ENCODE measurements around the gene LRRC38.

LRRC38 gene

GRCh38 chr1:13505020-13505419 lies 8.8 kb downstream of the LRRC38 start:
- H3K4me3 ChIP-seq (ENCODE audit: low read depth, low read length), result no peak overlapping the region
- TF ChIP-seq CTCF (IDR thresholded peaks at IDR 0.05; ENCODE audit: low read depth, low read length), result no peak

DNA sequence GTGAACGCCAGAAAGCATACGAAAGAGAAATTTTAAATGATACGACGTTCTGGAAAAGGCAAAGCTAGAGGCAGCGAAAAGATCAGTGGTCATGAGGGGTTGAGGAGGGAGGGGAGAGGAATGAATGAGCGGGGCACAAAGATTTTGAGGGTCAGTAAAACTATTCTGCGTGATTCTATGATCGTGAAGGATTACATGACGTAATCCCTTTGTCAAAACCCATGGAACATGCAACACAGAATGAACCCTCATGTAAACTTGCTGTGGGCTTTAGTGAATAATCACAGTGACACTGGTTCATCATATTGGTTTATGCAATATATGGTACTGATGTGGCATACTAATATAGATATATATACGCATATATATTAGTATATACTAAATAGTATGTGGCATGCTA lies 13.0 kb downstream of the LRRC38 start:
- no peak overlapping the region for H3K4me3 ChIP-seq (ENCODE audit: low read depth, low read length)
- no peak for TF ChIP-seq CTCF (IDR thresholded peaks at IDR 0.05; ENCODE audit: low read depth, low read length)

DNA sequence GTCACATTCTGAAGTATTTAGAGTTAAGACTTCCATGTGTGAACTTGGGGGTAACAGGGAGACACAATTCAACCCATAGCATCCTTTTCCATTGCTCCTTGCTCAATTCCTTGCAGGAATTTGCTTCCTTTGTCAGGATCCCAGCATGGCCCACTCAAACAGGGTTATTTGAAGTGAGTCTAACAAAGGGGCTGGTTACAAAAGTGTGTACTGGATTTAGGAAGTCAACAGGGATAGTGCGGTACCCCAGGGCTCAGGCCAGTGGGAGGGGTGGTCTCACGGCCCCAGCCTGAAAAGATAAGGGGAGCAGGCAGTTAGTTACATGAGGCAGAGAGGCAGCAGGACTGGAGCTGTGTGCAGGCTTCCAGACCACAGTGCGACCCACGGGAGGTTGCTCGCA lies 14.4 kb downstream of the LRRC38 start:
- no peak for TF ChIP-seq CTCF (IDR thresholded peaks at IDR 0.05; ENCODE audit: low read depth, low read length)

GRCh38 chr1:13498553-13498952 lies 15.2 kb downstream of the LRRC38 start:
- no peak for TF ChIP-seq CTCF (IDR thresholded peaks at IDR 0.05; ENCODE audit: low read depth, low read length)
- no peak overlapping the region for H3K4me3 ChIP-seq (ENCODE audit: low read depth, low read length)

More for the DNA sequence above, 14.4 kb downstream of the LRRC38 start:
- H3K4me3 ChIP-seq (ENCODE audit: low read depth, low read length), result no peak overlapping the region

GRCh38 chr1:13495186-13495585 lies 18.6 kb downstream of the LRRC38 start:
- no peak overlapping the region for H3K4me3 ChIP-seq (ENCODE audit: low read depth, low read length)
- no peak for TF ChIP-seq CTCF (IDR thresholded peaks at IDR 0.05; ENCODE audit: low read depth, low read length)

- no peak for TF ChIP-seq CTCF (IDR thresholded peaks at IDR 0.05; ENCODE audit: low read depth, low read length)
- no peak overlapping the region for H3K4me3 ChIP-seq (ENCODE audit: low read depth, low read length)
These were observed 19.1 kb downstream of the LRRC38 start for GRCh38 chr1:13494712-13495111.

- TF ChIP-seq CTCF (IDR thresholded peaks at IDR 0.05; ENCODE audit: low read depth, low read length), result no peak
- H3K4me3 ChIP-seq (ENCODE audit: low read depth, low read length), result no peak overlapping the region
These were observed 19.8 kb downstream of the LRRC38 start for GRCh38 chr1:13494025-13494424.

Measured in WI38 (cell line).